ENCODE results near the gene PSME1. TPM values are rescaled to one million over a fixed set of nuclear protein-coding genes. Genes with fewer than 3 reads are reported as not detected.

The PSME1 gene
- total and polyA plus RNA-seq, 5 donors, result 99.8 to 141 (median 104) TPM

DNA sequence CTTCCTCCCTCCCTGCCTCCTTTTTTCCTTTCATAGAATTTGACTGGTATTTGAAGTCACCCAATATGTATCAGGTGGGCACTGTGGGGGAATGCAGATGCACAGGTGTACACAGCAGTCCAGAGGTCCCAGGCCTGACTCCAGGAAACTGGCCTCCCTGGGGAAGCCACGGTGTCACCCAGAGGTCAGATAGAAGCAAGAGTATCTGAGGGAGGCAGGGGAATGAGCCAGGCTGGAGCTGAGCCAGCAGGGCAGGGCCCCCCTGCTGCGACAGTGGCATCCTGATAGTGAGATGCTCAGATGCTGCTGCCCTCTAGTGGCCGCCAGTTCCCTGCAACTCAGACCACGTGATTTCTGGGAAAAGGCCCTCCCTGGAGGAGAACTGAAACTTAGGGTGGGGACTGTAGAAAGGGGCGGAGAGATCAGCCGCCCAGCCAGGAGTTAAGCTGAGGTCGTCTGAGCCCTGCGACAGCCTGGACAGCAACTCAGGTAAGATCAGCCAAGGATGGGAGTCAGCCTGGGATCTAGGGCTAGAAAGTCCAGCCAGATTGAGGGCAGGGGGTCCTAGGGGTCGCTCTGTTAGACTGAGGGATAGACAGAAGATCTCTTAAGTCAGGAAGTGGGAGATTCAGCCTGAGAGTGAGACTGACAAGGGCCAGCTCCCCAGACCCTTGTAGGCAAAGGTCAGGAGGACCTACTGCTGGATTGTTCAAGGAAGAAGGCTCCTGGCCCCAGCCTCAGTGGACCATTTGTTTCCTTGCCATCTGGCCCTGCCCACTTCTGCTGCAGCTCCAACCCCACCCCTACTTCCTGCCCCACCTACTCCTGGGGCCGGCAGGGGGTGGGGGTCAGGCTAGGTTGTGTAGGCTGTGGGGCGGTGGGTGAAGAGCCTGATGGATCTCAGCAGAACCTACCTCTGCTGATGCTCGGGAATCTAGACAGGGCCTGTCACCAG, 25.1 kb downstream of the PSME1 start, which contains the start of gene IRF9:
TSS of gene IRF9 (plus strand) at position 416 of the 955 bp plus-strand sequence. CDS start 880 bp downstream, outside the sequence.
- Histone ChIP-seq H3K4me1 (ENCODE audit: control insufficient read depth, insufficient read depth, low read length) (peaks cover 3% of the 10 kb centered on the region), H3K9me3 (ENCODE audit: control insufficient read depth, low read length) (no peaks in the 10 kb centered on the region), H3K27me3 (ENCODE audit: control insufficient read depth, insufficient read depth) (no peaks in the 10 kb centered on the region), H3K4me3 (ENCODE audit: low read length) (peak within 1 kb of the TSS; percentile 79), H3K27ac (ENCODE audit: low read length) (peak within 1 kb of the TSS; percentile 94)
- WGBS, result under 1% methylated on average over 12 of the region's 12 CpGs
- intact Hi-C loops (cut with DNase I), result no loop called here
- peak; percentile 90 to 93 for ATAC-seq
- peak; percentile 96 to 99 (median 98) for DNase-seq

DNA sequence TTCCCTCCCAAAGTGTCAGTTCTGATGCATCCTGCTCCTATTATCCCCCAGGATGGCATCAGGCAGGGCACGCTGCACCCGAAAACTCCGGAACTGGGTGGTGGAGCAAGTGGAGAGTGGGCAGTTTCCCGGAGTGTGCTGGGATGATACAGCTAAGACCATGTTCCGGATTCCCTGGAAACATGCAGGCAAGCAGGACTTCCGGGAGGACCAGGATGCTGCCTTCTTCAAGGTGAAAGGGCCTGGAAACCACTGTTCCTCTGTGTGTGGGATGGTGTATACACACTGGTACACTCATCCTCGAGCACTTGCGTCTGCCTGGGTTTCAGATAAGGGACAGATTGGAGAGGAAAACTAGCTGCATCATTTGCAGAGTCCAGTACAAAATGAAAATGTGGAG, 26.1 kb downstream of the PSME1 start:
- ATAC-seq, result peak in 1 of 2 donors; percentile 23
- H3K4me1 ChIP-seq (ENCODE audit: control insufficient read depth, insufficient read depth, low read length), result peaks cover 3% of the 10 kb centered on the region
- 33% methylated on average over 8 of the region's 8 CpGs for WGBS

DNA sequence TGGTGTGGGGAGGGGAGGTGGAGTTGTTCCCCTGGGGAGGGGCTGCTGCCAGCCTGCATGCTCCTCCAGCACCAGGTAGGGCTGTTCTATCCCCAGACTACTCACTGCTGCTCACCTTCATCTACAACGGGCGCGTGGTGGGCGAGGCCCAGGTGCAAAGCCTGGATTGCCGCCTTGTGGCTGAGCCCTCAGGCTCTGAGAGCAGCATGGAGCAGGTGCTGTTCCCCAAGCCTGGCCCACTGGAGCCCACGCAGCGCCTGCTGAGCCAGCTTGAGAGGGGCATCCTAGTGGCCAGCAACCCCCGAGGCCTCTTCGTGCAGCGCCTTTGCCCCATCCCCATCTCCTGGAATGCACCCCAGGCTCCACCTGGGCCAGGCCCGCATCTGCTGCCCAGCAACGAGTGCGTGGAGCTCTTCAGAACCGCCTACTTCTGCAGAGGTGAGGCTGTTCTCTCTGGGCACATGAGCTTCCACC, 28.6 kb downstream of the PSME1 start:
- 93% methylated on average over 14 of the region's 14 CpGs for WGBS
- Histone ChIP-seq H3K27ac (ENCODE audit: low read length) (no peak overlapping the region), H3K4me3 (ENCODE audit: low read length) (no peak overlapping the region), H3K4me1 (ENCODE audit: control insufficient read depth, insufficient read depth, low read length) (peaks cover 3% of the 10 kb centered on the region), H3K27me3 (ENCODE audit: control insufficient read depth, insufficient read depth) (no peaks in the 10 kb centered on the region), H3K9me3 (ENCODE audit: control insufficient read depth, low read length) (no peaks in the 10 kb centered on the region)
- DNase-seq (peak in 1 of 3 donors; percentile 52), ATAC-seq (no peak)
- intact Hi-C loops (cut with DNase I), result no loop called here

More for the DNA sequence above, 26.1 kb downstream of the PSME1 start:
- H3K27ac ChIP-seq (ENCODE audit: low read length), result peak overlapping the region; percentile 94
- intact Hi-C loops (cut with DNase I), result no loop called here
- peak overlapping the region; percentile 79 for H3K4me3 ChIP-seq (ENCODE audit: low read length)
- peak in 1 of 3 donors; percentile 30 for DNase-seq
- H3K9me3 ChIP-seq (ENCODE audit: control insufficient read depth, low read length), result no peaks in the 10 kb centered on the region
- H3K27me3 ChIP-seq (ENCODE audit: control insufficient read depth, insufficient read depth), result no peaks in the 10 kb centered on the region

DNA sequence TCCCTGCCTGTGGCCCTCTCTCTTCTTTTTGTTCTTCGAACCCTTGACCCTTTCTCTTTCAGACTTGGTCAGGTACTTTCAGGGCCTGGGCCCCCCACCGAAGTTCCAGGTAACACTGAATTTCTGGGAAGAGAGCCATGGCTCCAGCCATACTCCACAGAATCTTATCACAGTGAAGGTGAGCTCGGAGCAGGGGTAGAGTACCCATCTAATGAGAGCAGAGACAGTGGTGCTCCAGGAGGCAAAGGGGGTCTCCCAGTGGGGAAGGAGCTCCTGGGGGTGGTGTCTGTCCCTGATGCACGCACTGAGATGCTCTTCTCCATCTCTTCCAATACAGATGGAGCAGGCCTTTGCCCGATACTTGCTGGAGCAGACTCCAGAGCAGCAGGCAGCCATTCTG, 29.8 kb downstream of the PSME1 start:
- peaks cover 3% of the 10 kb centered on the region for H3K4me1 ChIP-seq (ENCODE audit: control insufficient read depth, insufficient read depth, low read length)

DNA sequence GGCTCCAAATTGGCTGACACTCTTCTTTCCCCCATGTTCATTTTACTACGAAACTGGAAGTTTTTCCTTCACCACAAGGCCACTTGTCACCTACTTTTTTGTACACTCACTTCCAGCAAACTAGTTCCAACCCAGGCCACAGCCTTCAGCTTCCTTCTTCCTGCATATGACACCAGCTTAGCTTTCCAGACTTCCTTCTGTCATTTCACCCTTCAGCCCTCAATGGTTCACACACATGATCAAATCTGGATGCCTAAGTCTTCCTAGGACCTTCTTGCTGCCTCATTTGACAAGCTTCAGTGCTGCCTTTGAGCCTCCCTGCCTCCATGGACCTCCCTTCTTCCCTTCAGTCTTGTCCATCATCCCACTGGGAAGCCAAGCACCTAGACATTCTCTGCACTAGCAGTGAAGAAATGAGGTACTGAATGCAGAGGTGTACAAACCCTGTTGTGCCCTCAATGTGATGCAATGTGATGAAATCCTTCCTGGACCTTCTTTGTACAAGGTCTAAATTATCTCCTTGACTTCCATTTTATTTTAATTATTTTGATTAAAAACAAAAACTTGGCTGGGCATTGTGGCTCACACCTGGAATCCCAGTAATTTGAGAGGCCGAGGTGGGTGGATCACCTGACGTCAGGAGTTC, 31.6 kb downstream of the PSME1 start:
- intact Hi-C loops (cut with DNase I), result no loop called here
- no peak overlapping the region for H3K27ac ChIP-seq (ENCODE audit: low read length)
- H3K9me3 ChIP-seq (ENCODE audit: control insufficient read depth, low read length), result no peaks in the 10 kb centered on the region
- peaks cover 3% of the 10 kb centered on the region for H3K4me1 ChIP-seq (ENCODE audit: control insufficient read depth, insufficient read depth, low read length)
- WGBS, result 77% methylated on average over 3 of the region's 3 CpGs
- DNase-seq (no peak), ATAC-seq (no peak)
- no peaks in the 10 kb centered on the region for H3K27me3 ChIP-seq (ENCODE audit: control insufficient read depth, insufficient read depth)
- H3K4me3 ChIP-seq (ENCODE audit: low read length), result no peak overlapping the region

More for the DNA sequence above, 29.8 kb downstream of the PSME1 start:
- no peak overlapping the region for H3K27ac ChIP-seq (ENCODE audit: low read length)
- DNase-seq (peak in 1 of 3 donors; percentile 16), ATAC-seq (no peak)
- intact Hi-C loops (cut with DNase I), result no loop called here
- no peaks in the 10 kb centered on the region for H3K27me3 ChIP-seq (ENCODE audit: control insufficient read depth, insufficient read depth)
- no peak overlapping the region for H3K4me3 ChIP-seq (ENCODE audit: low read length)
- no peaks in the 10 kb centered on the region for H3K9me3 ChIP-seq (ENCODE audit: control insufficient read depth, low read length)
- WGBS, result 93% methylated on average over 5 of the region's 5 CpGs

DNA sequence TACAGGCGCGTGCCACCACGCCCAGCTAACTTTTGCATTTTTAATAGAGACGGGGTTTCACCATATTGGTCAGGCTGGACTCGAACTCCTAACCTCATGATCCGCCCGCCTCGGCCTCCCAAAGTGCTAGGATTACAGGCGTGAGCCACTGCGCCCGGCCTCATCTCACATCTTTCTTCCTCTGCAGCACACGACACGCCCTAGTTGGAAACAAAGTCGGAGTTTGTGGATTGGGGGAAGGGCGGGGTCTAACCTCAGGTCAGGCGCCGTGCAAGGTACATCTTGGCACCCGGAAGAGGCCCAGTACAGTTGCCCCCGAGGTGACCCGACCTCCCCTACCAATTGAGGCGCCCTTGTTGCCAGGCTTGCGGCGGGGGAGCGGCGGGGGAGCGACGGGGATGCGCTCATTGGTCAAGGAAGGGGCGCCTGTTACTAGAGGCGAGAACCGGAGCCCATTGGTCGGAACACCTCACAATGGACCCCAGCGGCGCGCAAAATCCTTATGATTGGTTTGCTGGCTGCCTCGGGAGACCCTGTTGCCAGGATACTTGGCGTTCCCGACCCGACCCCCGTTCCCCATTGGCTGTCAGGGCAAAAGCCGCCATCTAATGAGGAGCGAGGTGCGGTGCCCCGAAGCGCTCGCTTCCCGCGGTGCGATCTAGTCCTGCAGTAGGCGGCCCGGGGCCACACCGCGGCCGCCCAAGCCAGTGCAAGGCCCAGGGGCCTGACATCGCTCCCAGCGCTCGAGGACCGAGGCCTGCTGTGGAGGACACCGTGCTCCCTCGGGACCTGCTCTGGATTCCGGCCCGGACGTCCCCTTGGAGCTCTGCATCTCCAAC, 35.6 kb downstream of the PSME1 start, which contains the start of gene REC8:
TSS of gene REC8 (plus strand) at position 659 of the 839 bp plus-strand sequence. CDS start 473 bp downstream, outside the sequence.
- Histone ChIP-seq H3K9me3 (ENCODE audit: control insufficient read depth, low read length) (no peaks in the 10 kb centered on the region), H3K27me3 (ENCODE audit: control insufficient read depth, insufficient read depth) (no peaks in the 10 kb centered on the region), H3K4me3 (ENCODE audit: low read length) (no peak within 1 kb of the TSS), H3K4me1 (ENCODE audit: control insufficient read depth, insufficient read depth, low read length) (no peaks in the 10 kb centered on the region), H3K27ac (ENCODE audit: low read length) (no peak within 1 kb of the TSS)
- intact Hi-C loops (cut with DNase I), result no loop called here
- ATAC-seq (peak; percentile 82 to 86), DNase-seq (peak; percentile 77 to 92 (median 91))
- WGBS, result 14% methylated on average over 63 of the region's 63 CpGs

DNA sequence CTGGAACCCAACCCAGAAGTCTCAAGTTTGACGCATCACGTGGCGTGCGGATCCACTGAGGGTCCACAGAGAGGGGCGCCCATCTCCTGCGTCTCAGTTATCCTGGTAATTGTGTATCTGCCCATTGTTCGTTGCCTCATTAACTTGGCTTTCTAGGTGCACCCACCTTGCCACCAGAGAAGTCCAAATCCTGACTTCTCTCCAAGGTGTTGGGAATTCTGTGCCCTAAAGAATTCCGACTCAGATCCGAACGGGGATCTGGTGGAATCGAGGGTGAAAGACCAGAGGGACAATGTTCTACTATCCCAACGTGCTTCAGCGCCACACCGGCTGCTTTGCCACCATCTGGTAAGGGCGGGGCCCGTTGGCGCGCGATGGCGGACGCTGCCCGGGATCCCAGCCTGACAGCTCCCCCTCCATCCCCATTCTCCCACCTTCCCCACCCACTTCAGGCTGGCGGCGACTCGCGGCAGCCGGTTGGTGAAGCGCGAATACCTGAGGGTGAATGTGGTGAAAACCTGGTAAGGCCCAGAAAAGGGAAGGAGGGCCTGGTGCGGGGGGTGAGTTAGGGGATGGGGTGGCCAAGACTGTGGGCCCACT, 36.4 kb downstream of the PSME1 start:
- peak in 1 of 2 donors; percentile 3 for ATAC-seq
- intact Hi-C loops (cut with DNase I), result no loop called here
- DNase-seq, result peak in 2 of 3 donors; percentile 31 to 61
- Histone ChIP-seq H3K4me1 (ENCODE audit: control insufficient read depth, insufficient read depth, low read length) (no peaks in the 10 kb centered on the region), H3K4me3 (ENCODE audit: low read length) (no peak overlapping the region), H3K27ac (ENCODE audit: low read length) (no peak overlapping the region), H3K27me3 (ENCODE audit: control insufficient read depth, insufficient read depth) (no peaks in the 10 kb centered on the region), H3K9me3 (ENCODE audit: control insufficient read depth, low read length) (no peaks in the 10 kb centered on the region)
- 33% methylated on average over 30 of the region's 30 CpGs for WGBS

DNA sequence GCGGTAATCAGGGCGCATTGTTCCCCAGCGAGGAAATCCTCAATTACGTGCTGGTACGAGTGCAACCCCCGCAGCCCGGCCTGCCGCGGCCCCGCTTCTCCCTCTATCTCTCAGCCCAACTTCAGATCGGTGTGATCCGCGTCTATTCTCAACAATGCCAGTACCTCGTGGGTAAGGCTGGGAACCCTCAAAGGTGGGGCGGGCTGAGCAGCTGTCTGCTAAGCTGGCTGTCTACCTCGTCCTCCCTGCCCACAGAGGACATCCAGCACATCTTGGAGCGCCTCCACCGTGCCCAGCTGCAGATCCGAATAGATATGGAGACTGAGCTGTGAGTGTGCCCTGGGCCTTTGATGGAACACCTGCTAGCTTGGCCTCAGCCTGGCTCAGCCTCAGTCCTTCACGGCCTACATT, 36.9 kb downstream of the PSME1 start:
- 72% methylated on average over 20 of the region's 20 CpGs for WGBS
- no peak for ATAC-seq
- H3K27me3 ChIP-seq (ENCODE audit: control insufficient read depth, insufficient read depth), result no peaks in the 10 kb centered on the region
- no peaks in the 10 kb centered on the region for H3K9me3 ChIP-seq (ENCODE audit: control insufficient read depth, low read length)
- no peak overlapping the region for H3K27ac ChIP-seq (ENCODE audit: low read length)
- H3K4me3 ChIP-seq (ENCODE audit: low read length), result no peak overlapping the region
- intact Hi-C loops (cut with DNase I), result no loop called here
- DNase-seq, result peak in 2 of 3 donors; percentile 16 to 43
- H3K4me1 ChIP-seq (ENCODE audit: control insufficient read depth, insufficient read depth, low read length), result no peaks in the 10 kb centered on the region

DNA sequence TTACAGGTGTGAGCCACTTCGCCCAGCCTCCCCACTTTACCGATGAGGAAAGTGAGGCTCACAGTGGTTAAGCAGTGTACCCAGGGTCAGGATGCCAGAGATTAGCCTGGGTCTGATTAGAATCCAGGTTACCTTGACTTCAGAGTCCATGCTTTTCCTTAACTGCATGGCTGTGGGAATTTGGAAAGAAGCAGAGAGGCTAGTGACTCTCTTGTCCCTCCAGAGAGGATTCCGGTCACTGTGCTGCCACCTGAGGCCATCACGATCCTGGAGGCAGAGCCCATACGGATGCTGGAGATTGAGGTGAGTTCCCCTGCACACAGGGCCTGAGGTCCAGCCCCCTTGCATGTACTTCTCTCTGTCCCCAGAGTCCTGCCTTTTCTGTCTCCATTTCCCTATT, 40.6 kb downstream of the PSME1 start:
- H3K9me3 ChIP-seq (ENCODE audit: control insufficient read depth, low read length), result no peaks in the 10 kb centered on the region
- 97% methylated on average over 5 of the region's 5 CpGs for WGBS
- H3K27ac ChIP-seq (ENCODE audit: low read length), result no peak overlapping the region
- no peak overlapping the region for H3K4me3 ChIP-seq (ENCODE audit: low read length)
- DNase-seq (peak in 1 of 3 donors; percentile 13), ATAC-seq (no peak)
- no peaks in the 10 kb centered on the region for H3K27me3 ChIP-seq (ENCODE audit: control insufficient read depth, insufficient read depth)
- intact Hi-C loops (cut with DNase I), result no loop called here
- H3K4me1 ChIP-seq (ENCODE audit: control insufficient read depth, insufficient read depth, low read length), result no peaks in the 10 kb centered on the region

Measured in right cardiac atrium (tissue), 5 donors.